Hematopoietic multipotent progenitor cell treated with erythropoietin and hydrocortisone succinate and interleukin-3 and kit ligand, for 15 days (in vitro differentiated cells): Measurements from ENCODE around the gene BACH2.

Experiments used
- DNase-seq: peaks from one replicate; pipeline ENCODE4 v3.0.0-alpha.2; 2015; ENCODE audit warnings: low spot score

Gene BACH2

GRCh38 chr6:90277302-90278011 lies 19.2 kb downstream of the BACH2 start:
- DNase-seq = no peak

GRCh38 chr6:90274451-90275030 lies 22.1 kb downstream of the BACH2 start:
- no peak for DNase-seq

- no peak for DNase-seq
Measured at GRCh38 chr6:90273863-90274262, 22.8 kb downstream of the BACH2 start.

GRCh38 chr6:90272895-90273294 lies 23.7 kb downstream of the BACH2 start:
- no peak for DNase-seq

GRCh38 chr6:90271831-90272230 lies 24.8 kb downstream of the BACH2 start:
- DNase-seq = no peak

GRCh38 chr6:90269334-90269733 lies 27.3 kb downstream of the BACH2 start:
- no peak for DNase-seq

- no peak for DNase-seq
Measured at GRCh38 chr6:90268178-90268577, 28.5 kb downstream of the BACH2 start.

- no peak for DNase-seq
Measured at GRCh38 chr6:90266905-90267621, 29.6 kb downstream of the BACH2 start.

- no peak for DNase-seq
Measured at GRCh38 chr6:90264561-90264960, 32.1 kb downstream of the BACH2 start.

- no peak for DNase-seq
Measured at GRCh38 chr6:90263633-90264032, 33.0 kb downstream of the BACH2 start.

GRCh38 chr6:90261801-90262200 lies 34.8 kb downstream of the BACH2 start:
- no peak for DNase-seq

- DNase-seq = no peak
Measured at GRCh38 chr6:90257486-90257738, 39.2 kb downstream of the BACH2 start.

GRCh38 chr6:90256698-90257485 lies 39.8 kb downstream of the BACH2 start:
- DNase-seq = no peak

GRCh38 chr6:90253631-90254030 lies 43.0 kb downstream of the BACH2 start:
- DNase-seq = no peak

- no peak for DNase-seq
Measured at GRCh38 chr6:90251295-90251992, 45.2 kb downstream of the BACH2 start.

- DNase-seq = no peak
Measured at GRCh38 chr6:90250405-90250804, 46.2 kb downstream of the BACH2 start.

GRCh38 chr6:90249458-90249857 lies 47.2 kb downstream of the BACH2 start:
- no peak for DNase-seq

GRCh38 chr6:90249034-90249433 lies 47.6 kb downstream of the BACH2 start:
- DNase-seq = no peak

- DNase-seq = no peak
Measured at GRCh38 chr6:90247262-90247661, 49.4 kb downstream of the BACH2 start.

GRCh38 chr6:90241229-90241880 lies 55.3 kb downstream of the BACH2 start:
- no peak for DNase-seq

- DNase-seq = no peak
Measured at GRCh38 chr6:90238496-90239266, 58.0 kb downstream of the BACH2 start.
